Activated CD8-positive, alpha-beta T cell treated with anti-CD3 and anti-CD28 coated beads for 36 hours (primary cell): Measurements from ENCODE around the gene NR0B2. TPM values are rescaled to one million over a fixed set of nuclear protein-coding genes. Genes with fewer than 3 reads are reported as not detected.
"Not testable (repeated sequence)": the region's sequence is repeated elsewhere in the genome, so short reads cannot be mapped to it uniquely, and the experiment has no call there.

Source experiments
- ATAC-seq: fragments of 200-7000 bp; cut with Tn5 transposase; one replicate; pipeline ENCODE4 v1.10.0; 2021; ENCODE audit warnings: mild to moderate bottlenecking, moderate library complexity
- CTCF ChIA-PET: fragments of 350-600 bp; sonication (Branson Sonifier 250); formaldehyde crosslinking; loops from one replicate; lab custom pipeline; 2021; ENCODE audit warnings: antibody characterized with exemption; lab: Charles Lee
- POLR2A ChIA-PET: fragments of 350-600 bp; sonication (Branson Sonifier 250); formaldehyde crosslinking; loops from one replicate; lab custom pipeline; 2021; ENCODE audit warnings: antibody characterized with exemption; lab: Charles Lee
- DNase-seq: peaks from one replicate; pipeline ENCODE4 v3.0.0-alpha.2; 2020
- H3K27ac Mint-ChIP-seq: one replicate; pipeline ENCODE4 v1.8.0; 2021; ENCODE audit warnings: mild to moderate bottlenecking, mixed read lengths
- H3K27me3 Mint-ChIP-seq: one replicate; pipeline ENCODE4 v1.8.0; 2021; ENCODE audit warnings: mixed read lengths
- H3K36me3 Mint-ChIP-seq: one replicate; pipeline ENCODE4 v1.8.0; 2021; ENCODE audit warnings: low read depth, mixed read lengths
- H3K4me1 Mint-ChIP-seq: one replicate; pipeline ENCODE4 v1.8.0; 2021; ENCODE audit warnings: low read depth, mixed read lengths
- H3K4me3 Mint-ChIP-seq: one replicate; pipeline ENCODE4 v1.8.0; 2021; ENCODE audit warnings: mild to moderate bottlenecking, moderate library complexity, mixed read lengths
- H3K9me3 Mint-ChIP-seq: one replicate; pipeline ENCODE4 v1.8.0; 2021; ENCODE audit warnings: mixed read lengths
- CTCF ChIP-seq: fragments of 200-600 bp; IDR thresholded peaks from one replicate; pipeline ENCODE4 v1.8.0; 2022; ENCODE audit warnings: antibody characterized with exemption, mild to moderate bottlenecking
- intact Hi-C: fragments of 100-400 bp; cut with micrococcal nuclease; formaldehyde crosslinking; loops from one replicate; pipeline ENCODE4 v1.10.0; 2022
- total RNA-seq, 2 experiments: library from RNA; stranded (reverse); gene quantifications; one replicate each; pipeline ENCODE4 v1.2.3, GENCODE V29; 2021

Gene NR0B2
- total RNA-seq, 2 experiments from 2014 or later = not detected

DNA sequence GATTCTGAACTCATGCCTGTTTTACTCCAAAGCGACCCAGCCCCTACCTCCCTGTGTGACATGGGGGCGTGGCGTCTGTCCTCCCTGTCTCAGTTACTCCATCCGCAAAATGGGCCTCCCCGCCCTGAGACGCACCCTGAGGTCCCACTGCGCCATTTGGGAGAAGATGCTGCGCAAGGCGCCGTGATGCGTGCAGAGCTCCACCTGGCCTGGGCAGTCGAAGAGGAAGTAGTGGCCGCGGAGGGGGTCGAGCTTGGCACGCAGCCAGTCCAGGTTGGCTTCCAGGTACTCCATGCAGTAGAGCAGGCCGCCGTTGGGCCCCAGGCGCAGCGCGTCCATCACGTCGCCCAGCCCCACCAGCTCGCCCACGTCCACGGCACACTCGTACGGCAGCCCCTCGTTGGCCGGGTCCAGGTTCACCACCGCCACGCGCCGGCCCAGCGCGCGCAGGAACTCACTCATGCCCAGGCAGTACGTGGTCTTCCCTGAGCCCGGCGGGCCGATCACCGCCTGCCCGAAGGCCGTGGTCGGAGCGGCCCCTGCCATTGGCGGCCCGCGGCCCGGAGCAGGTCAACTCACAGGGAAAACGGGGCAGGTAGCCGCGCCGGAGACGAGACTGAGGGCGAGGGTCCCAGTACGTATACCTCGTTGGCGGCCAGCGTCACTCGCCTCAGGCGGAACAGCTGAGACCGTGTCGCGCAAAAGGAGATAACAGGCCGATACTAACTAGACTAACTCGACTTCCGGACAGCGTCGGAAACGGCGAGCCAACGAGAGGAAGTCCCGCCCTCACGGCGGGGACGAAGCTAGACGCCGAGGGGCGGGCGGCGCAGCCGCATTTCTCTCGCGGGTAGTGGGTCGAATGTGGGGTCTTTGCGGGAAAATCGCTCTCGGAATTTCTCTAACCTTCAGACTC lies 24.0 kb downstream of the NR0B2 start, which contains the start of gene GPN2:
Gene GPN2, minus strand, starts transcription at position 733 of the 916 bp plus-strand sequence. Its CDS starts 187 bp downstream, at position 546.
- Mint-ChIP-seq H3K27me3 (no peaks in the 10 kb centered on the region), H3K36me3 (peaks cover 55% of the 10 kb centered on the region)

DNA sequence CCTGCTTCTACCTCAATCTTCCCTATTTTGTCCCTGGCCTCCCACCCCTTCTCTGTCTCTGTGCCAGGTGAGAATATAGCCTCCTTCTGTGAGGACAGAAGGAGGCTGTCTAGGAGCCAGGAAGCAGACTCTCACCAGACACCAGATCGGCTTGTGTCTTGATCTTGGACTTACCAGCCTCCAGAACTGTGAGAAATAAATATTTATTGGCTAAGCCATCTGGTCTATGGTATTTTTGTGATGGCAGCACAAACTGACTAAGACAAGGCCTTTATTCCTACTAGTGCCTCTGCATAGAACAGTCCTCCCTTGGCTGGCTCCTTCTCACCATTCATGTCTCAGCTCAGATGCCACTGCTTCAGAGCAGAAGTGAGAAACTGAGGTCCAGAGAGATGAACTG lies 25.5 kb downstream of the NR0B2 start:
- DNase-seq (no peak), ATAC-seq (no peak)
- H3K4me3 Mint-ChIP-seq = peak overlapping the region; percentile 97
- no peaks in the 10 kb centered on the region for H3K27me3 Mint-ChIP-seq
- H3K4me1 Mint-ChIP-seq = peaks cover 29% of the 10 kb centered on the region
- H3K9me3 Mint-ChIP-seq = no peaks in the 10 kb centered on the region
- CTCF ChIA-PET = interaction anchor here (0.6 to 4.6 kb wide), 11 partner anchors 10 to 285 kb away, joined by 3 to 19 read pairs (median 4); partner anchors contain the start of gene GPATCH3
- peak overlapping the region; percentile 94 for H3K27ac Mint-ChIP-seq
- no peak for TF ChIP-seq CTCF
- POLR2A ChIA-PET = interaction anchor here (0.6 to 7.1 kb wide), 8 partner anchors 10 to 411 kb away, joined by 3 to 91 read pairs (median 4); partner anchors contain the start of gene GPATCH3
- peaks cover 59% of the 10 kb centered on the region for H3K36me3 Mint-ChIP-seq
- intact Hi-C loops = loop anchor here (5.0 kb wide), 1 partner anchor 36 kb away; no protein-coding TSS in a partner anchor

More for the DNA sequence above, 24.0 kb downstream of the NR0B2 start, which contains the start of gene GPN2:
- Mint-ChIP-seq H3K4me3 (peak within 1 kb of the TSS; percentile 97), H3K9me3 (no peaks in the 10 kb centered on the region), H3K4me1 (peaks cover 29% of the 10 kb centered on the region), H3K27ac (peak within 1 kb of the TSS; percentile 94)
- ChIA-PET POLR2A (interaction anchor here (0.8 to 7.1 kb wide), 11 partner anchors 8 to 101 kb away, joined by 3 to 91 read pairs (median 4); partner anchors contain the start of genes GPATCH3 and NUDC), CTCF (interaction anchor here (0.9 to 4.6 kb wide), 10 partner anchors 8 to 101 kb away, joined by 3 to 19 read pairs (median 4); partner anchors contain the start of genes GPATCH3 and NUDC)
- TF ChIP-seq CTCF = no peak
- peak; percentile 85 for DNase-seq
- peak; percentile 97 for ATAC-seq
- intact Hi-C loops = loop anchor here (5.0 kb wide), 1 partner anchor 38 kb away; no protein-coding TSS in a partner anchor

DNA sequence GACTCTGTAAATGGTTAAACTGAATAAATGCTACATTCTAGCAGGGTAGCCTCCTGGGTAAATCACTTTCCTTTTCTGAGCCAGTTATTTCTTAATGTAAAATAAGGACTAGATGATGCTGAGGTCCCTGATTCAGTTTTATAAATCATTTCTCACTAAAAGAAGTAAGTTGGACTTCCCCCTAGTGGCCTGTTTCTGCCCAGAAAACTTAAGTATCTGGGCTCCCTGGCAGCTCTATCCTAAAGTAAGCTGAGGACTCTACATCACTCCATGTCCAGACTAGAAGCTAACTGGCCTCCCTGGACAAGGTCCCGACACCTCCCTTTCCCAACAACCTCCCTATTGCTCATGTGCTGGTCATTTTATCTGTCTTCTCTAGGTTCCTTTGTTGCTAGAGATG lies 26.6 kb downstream of the NR0B2 start:
- no peaks in the 10 kb centered on the region for H3K27me3 Mint-ChIP-seq
- no peak overlapping the region for H3K4me3 Mint-ChIP-seq
- peaks cover 61% of the 10 kb centered on the region for H3K36me3 Mint-ChIP-seq
- intact Hi-C loops = loop anchor here (2.0 to 5.0 kb wide), 2 partner anchors 14 to 35 kb away; partner anchors contain the start of gene GPATCH3
- ChIA-PET POLR2A (interaction anchor here (1.0 to 7.1 kb wide), 3 partner anchors 12 to 54 kb away, joined by 3 to 91 read pairs (median 37); partner anchors contain the start of gene GPATCH3), CTCF (interaction anchor here (0.6 to 4.6 kb wide), 17 partner anchors 8 to 289 kb away, joined by 3 to 19 read pairs (median 3); partner anchors contain the start of gene GPATCH3)
- no peaks in the 10 kb centered on the region for H3K9me3 Mint-ChIP-seq
- no peak for ATAC-seq
- H3K4me1 Mint-ChIP-seq = peaks cover 29% of the 10 kb centered on the region
- TF ChIP-seq CTCF = no peak
- peak; percentile 27 for DNase-seq
- peak overlapping the region; percentile 56 for H3K27ac Mint-ChIP-seq

DNA sequence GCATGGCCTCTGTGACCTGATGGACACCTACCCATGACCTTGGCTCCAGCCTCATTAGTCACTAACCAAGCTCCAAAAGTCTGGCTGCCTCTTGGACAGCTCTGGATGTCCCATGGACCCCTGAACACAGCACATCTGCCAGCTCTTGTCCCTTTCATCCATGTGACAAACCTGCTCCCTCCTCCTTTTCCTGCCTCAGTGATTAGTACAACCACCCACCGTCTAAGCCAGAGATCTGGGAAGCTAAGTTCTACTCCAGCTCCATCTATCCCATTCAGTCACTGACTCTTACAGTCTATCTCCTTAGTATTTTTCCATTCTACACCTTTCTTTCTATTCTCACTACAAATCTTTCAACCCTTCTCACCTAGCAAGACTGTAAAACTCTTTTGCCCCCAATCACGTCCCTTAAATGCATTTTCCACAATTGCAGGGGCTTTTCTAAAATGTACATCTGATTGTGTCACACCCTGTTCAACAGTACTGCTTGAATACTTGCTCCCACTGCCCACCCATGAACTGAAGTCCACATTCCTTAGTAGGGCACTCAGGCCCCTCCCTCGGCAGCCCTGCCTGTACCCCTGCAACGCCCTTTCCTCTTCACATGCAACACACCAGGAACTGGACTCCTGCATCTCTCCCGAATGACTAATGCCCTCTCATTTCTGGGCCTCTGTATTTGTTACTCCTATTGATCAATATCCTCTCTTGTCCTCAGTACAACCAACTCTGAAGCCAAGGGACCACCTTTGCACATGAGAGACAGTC lies 30.9 kb downstream of the NR0B2 start:
- ChIA-PET CTCF (interaction anchor here (0.9 to 3.2 kb wide), 5 partner anchors 12 to 280 kb away, joined by 3 to 17 read pairs (median 5); no protein-coding TSS in a partner anchor), POLR2A (interaction anchor here (0.6 to 1.5 kb wide), 2 partner anchors 44 to 104 kb away, joined by 3 to 4 read pairs; no protein-coding TSS in a partner anchor)

DNA sequence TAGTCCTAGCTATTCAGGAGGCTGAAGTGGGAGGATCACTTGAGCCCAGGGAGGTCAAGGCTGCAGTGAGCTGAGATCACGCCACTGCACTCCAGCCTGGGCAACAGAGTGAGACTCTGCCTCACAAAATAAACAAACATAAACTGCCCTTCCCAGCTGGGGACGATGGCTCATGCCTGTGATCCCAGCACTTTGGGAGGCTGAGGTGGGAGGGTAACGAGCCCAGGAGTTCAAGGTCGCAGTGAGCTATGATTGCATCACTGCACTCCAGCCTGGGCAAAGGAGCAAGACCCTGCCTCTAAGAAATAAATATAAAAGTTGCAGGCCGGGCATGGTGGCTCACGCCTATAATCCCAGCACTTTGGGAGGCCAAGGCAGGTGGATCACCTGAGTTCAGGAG lies 32.2 kb downstream of the NR0B2 start:
- H3K9me3 Mint-ChIP-seq, H3K4me3 Mint-ChIP-seq, ATAC-seq, DNase-seq, H3K27ac Mint-ChIP-seq, H3K4me1 Mint-ChIP-seq, H3K27me3 Mint-ChIP-seq, intact Hi-C loops: not testable (repeated sequence)
- ChIA-PET POLR2A (interaction anchor here (0.8 to 1.5 kb wide), 3 partner anchors 9 to 43 kb away, joined by 3 to 6 read pairs (median 3); partner anchors contain the start of gene GPN2), CTCF (interaction anchor here (0.8 to 3.2 kb wide), 10 partner anchors 9 to 279 kb away, joined by 3 to 17 read pairs (median 3); partner anchors contain the start of genes GPN2 and SFN)
- H3K36me3 Mint-ChIP-seq = peaks cover 50% of the 10 kb centered on the region

More for the DNA sequence above, 30.9 kb downstream of the NR0B2 start:
- peaks cover 47% of the 10 kb centered on the region for H3K36me3 Mint-ChIP-seq
- intact Hi-C loops = no loop called here
- DNase-seq = no peak
- ATAC-seq = no peak
- H3K4me3 Mint-ChIP-seq = no peak overlapping the region
- peaks cover 3% of the 10 kb centered on the region for H3K4me1 Mint-ChIP-seq
- no peak for TF ChIP-seq CTCF
- peak overlapping the region; percentile 7 for H3K27ac Mint-ChIP-seq
- no peaks in the 10 kb centered on the region for H3K27me3 Mint-ChIP-seq
- no peaks in the 10 kb centered on the region for H3K9me3 Mint-ChIP-seq
